PC-3 (cell line): ENCODE measurements around the gene CELA1. TPM values are rescaled to one million over a fixed set of nuclear protein-coding genes. Genes with fewer than 3 reads are reported as not detected.
"Not testable (repeated sequence)": the region's sequence is repeated elsewhere in the genome, so short reads cannot be mapped to it uniquely, and the experiment has no call there.

Experiments
- ATAC-seq: fragments of 200-7000 bp; cut with Tn5 transposase; 2 replicates; pipeline ENCODE4 v1.9.1; 2020; ENCODE audit warnings: mild to moderate bottlenecking, moderate library complexity
- BruUV-seq: library from RNA; stranded (reverse); fragments of 400-500 nt; replicated peaks from 2 replicates; lab custom pipeline; 2021; lab: Mats Ljungman, UMichigan
- CTCF ChIA-PET: fragments of 300-600 bp; sonication (Branson Sonifier 250); formaldehyde crosslinking; loops from one replicate; lab custom pipeline; 2022; ENCODE audit warnings: antibody characterized with exemption; lab: Charles Lee
- POLR2A ChIA-PET: fragments of 300-600 bp; sonication (Branson Sonifier 250); formaldehyde crosslinking; loops from one replicate; lab custom pipeline; 2022; ENCODE audit warnings: antibody characterized with exemption; ENCODE audit not compliant: unreplicated experiment; lab: Charles Lee
- DNase-seq: peaks from one replicate; pipeline ENCODE4 v3.0.0-alpha.2; 2015
- H2AFZ ChIP-seq: fragments of 300-600 bp; sonication (generic); 2 replicates; pipeline ENCODE4 v1.6.0; 2016; ENCODE audit warnings: antibody characterized with exemption, low read length
- H3F3A ChIP-seq: fragments of 300-600 bp; sonication (generic); one replicate; pipeline ENCODE4 v1.6.0; 2017; ENCODE audit warnings: antibody characterized with exemption, low read length, control low read depth, mild to moderate bottlenecking; ENCODE audit not compliant: unreplicated experiment
- H3K27ac ChIP-seq: fragments of 300-600 bp; sonication (generic); 2 replicates; pipeline ENCODE4 v1.5.1; 2016; ENCODE audit warnings: mild to moderate bottlenecking, low read length
- H3K27me3 ChIP-seq: fragments of 300-600 bp; sonication (generic); 2 replicates; pipeline ENCODE4 v1.6.1; 2016; ENCODE audit warnings: low read length, mixed read lengths
- H3K36me3 ChIP-seq: fragments of 300-600 bp; sonication (generic); 2 replicates; pipeline ENCODE4 v1.6.1; 2016; ENCODE audit warnings: low read depth, mixed run types, low read length, mixed read lengths
- H3K4me1 ChIP-seq: fragments of 300-600 bp; sonication (generic); 2 replicates; pipeline ENCODE4 v1.5.1; 2016; ENCODE audit warnings: low read length; ENCODE audit not compliant: insufficient read depth
- H3K4me2 ChIP-seq: fragments of 300-600 bp; sonication (generic); 2 replicates; pipeline ENCODE4 v1.6.0; 2016; ENCODE audit warnings: low read length
- H3K4me3 ChIP-seq: fragments of 300-600 bp; sonication (generic); 2 replicates; pipeline ENCODE4 v1.5.1; 2016; ENCODE audit warnings: mild to moderate bottlenecking, low read length, mixed read lengths
- H3K79me2 ChIP-seq: fragments of 300-600 bp; sonication (generic); 2 replicates; pipeline ENCODE4 v1.6.1; 2017; ENCODE audit warnings: low read length, mixed read lengths
- H3K9ac ChIP-seq: fragments of 300-600 bp; sonication (generic); 2 replicates; pipeline ENCODE4 v1.6.0; 2016; ENCODE audit warnings: mild to moderate bottlenecking, low read length
- H3K9me2 ChIP-seq: fragments of 300-600 bp; sonication (generic); replicated peaks from 2 replicates; pipeline ENCODE4 v1.6.1; 2016; ENCODE audit warnings: mixed run types, low read length, mixed read lengths
- H3K9me3 ChIP-seq: fragments of 300-600 bp; sonication (generic); 2 replicates; pipeline ENCODE4 v1.6.1; 2016; ENCODE audit warnings: low read length, mixed read lengths
- H4K20me1 ChIP-seq: fragments of 300-600 bp; sonication (generic); 2 replicates; pipeline ENCODE4 v1.6.1; 2016; ENCODE audit warnings: low read length, mixed read lengths
- CTCF ChIP-seq: fragments of 300-600 bp; sonication (generic); conservative IDR thresholded peaks from 2 replicates; pipeline ENCODE4 v1.5.1; 2017; ENCODE audit warnings: antibody characterized with exemption, low read depth, mild to moderate bottlenecking, low read length
- EZH2 ChIP-seq: fragments of 300-600 bp; sonication (generic); IDR thresholded peaks from one replicate; pipeline ENCODE4 v1.6.1; 2017; ENCODE audit warnings: antibody characterized with exemption, mild to moderate bottlenecking, low read length; ENCODE audit not compliant: unreplicated experiment
- EZH2phosphoT487 ChIP-seq: fragments of 300-600 bp; sonication (generic); IDR thresholded peaks from 2 replicates; pipeline ENCODE4 v1.6.1; 2018; ENCODE audit warnings: mild to moderate bottlenecking, antibody characterized with exemption, low read length, borderline replicate concordance
- intact Hi-C: fragments of 100-400 bp; cut with micrococcal nuclease; formaldehyde crosslinking; loops from 2 replicates; pipeline ENCODE4 v1.9.0; 2023
- total RNA-seq: library from RNA; depleted of rRNA; stranded (reverse); fragments of >200 nt; gene quantifications from 2 replicates; pipeline ENCODE4 v1.2.3, GENCODE V29; 2014

Gene CELA1
- total RNA-seq, 1 experiment from 2014 or later: not detected

- H3K4me1 ChIP-seq: peaks cover 19% of the 10 kb centered on the region
- TF ChIP-seq CTCF: no peak
- TF ChIP-seq EZH2: no peak
- TF ChIP-seq EZH2phosphoT487: no peak
- no peaks in the 10 kb centered on the region for H3F3A ChIP-seq
- CTCF ChIA-PET: no interaction called here
- H3K27me3 ChIP-seq: no peaks in the 10 kb centered on the region
- no peak overlapping the region for H3K4me2 ChIP-seq
- no peaks in the 10 kb centered on the region for H3K9me3 ChIP-seq
- H3K9me2 ChIP-seq: no peaks in the 10 kb centered on the region
- H3K27ac ChIP-seq: no peak overlapping the region
- no TSS peak for BruUV-seq
- no peaks in the 10 kb centered on the region for H3K36me3 ChIP-seq
- ATAC-seq (no peak), DNase-seq (no peak)
- no peak overlapping the region for H3K9ac ChIP-seq
- H2AFZ ChIP-seq: no peak overlapping the region
- intact Hi-C loops: no loop called here
- H3K4me3 ChIP-seq: no peak overlapping the region
- no peaks in the 10 kb centered on the region for H4K20me1 ChIP-seq
- no peaks in the 10 kb centered on the region for H3K79me2 ChIP-seq
- POLR2A ChIA-PET: no interaction called here
Measured at GRCh38 chr12:51306507-51306906, 40.0 kb downstream of the CELA1 start.

- H3K27me3 ChIP-seq, BruUV-seq, H3K4me3 ChIP-seq, H3K9me2 ChIP-seq, H3K79me2 ChIP-seq, DNase-seq, H2AFZ ChIP-seq, ATAC-seq, H3K27ac ChIP-seq, H3K36me3 ChIP-seq, H4K20me1 ChIP-seq, H3K9me3 ChIP-seq, H3K4me2 ChIP-seq, H3F3A ChIP-seq, H3K9ac ChIP-seq, intact Hi-C loops, H3K4me1 ChIP-seq, CTCF ChIA-PET: not testable (repeated sequence)
- POLR2A ChIA-PET: interaction anchor here (0.6 kb wide), 1 partner anchor 48 kb away, joined by 5 read pairs; no protein-coding TSS in a partner anchor
Measured at GRCh38 chr12:51300768-51301167, 45.7 kb downstream of the CELA1 start.

- BruUV-seq: no TSS peak
- CTCF ChIA-PET: no interaction called here
- intact Hi-C loops: no loop called here
Measured at GRCh38 chr12:51295651-51296050, 50.8 kb downstream of the CELA1 start.

GRCh38 chr12:51294097-51294496 lies 52.4 kb downstream of the CELA1 start:
- H2AFZ ChIP-seq, H3K27ac ChIP-seq, CTCF ChIA-PET, H4K20me1 ChIP-seq, BruUV-seq, H3K4me1 ChIP-seq, H3K79me2 ChIP-seq, intact Hi-C loops, H3F3A ChIP-seq, POLR2A ChIA-PET, H3K9me2 ChIP-seq, H3K36me3 ChIP-seq, ATAC-seq, H3K27me3 ChIP-seq, H3K9me3 ChIP-seq, H3K9ac ChIP-seq, DNase-seq, H3K4me2 ChIP-seq, H3K4me3 ChIP-seq: not testable (repeated sequence)

More at GRCh38 chr12:51295651-51296050, 50.8 kb downstream of the CELA1 start:
- H4K20me1 ChIP-seq: no peaks in the 10 kb centered on the region
- H3K27me3 ChIP-seq: no peaks in the 10 kb centered on the region
- no peaks in the 10 kb centered on the region for H3K9me2 ChIP-seq
- H3K9me3 ChIP-seq: no peaks in the 10 kb centered on the region
- no peak for TF ChIP-seq EZH2
- TF ChIP-seq EZH2phosphoT487: no peak
- TF ChIP-seq CTCF: no peak
- H3K27ac ChIP-seq: no peak overlapping the region
- ATAC-seq: no peak
- H3F3A ChIP-seq: no peaks in the 10 kb centered on the region
- DNase-seq: peak; percentile 68
- H3K4me3 ChIP-seq: no peak overlapping the region
- no peak overlapping the region for H3K9ac ChIP-seq
- no peak overlapping the region for H3K4me2 ChIP-seq
- POLR2A ChIA-PET: no interaction called here
- no peak overlapping the region for H2AFZ ChIP-seq
- no peaks in the 10 kb centered on the region for H3K4me1 ChIP-seq
- no peaks in the 10 kb centered on the region for H3K36me3 ChIP-seq
- H3K79me2 ChIP-seq: no peaks in the 10 kb centered on the region
